ENCODE data around the gene TSPAN9.
A peak's percentile ranks its signal among the peaks of the same experiment; 100 is the strongest.

TSPAN9 gene

GRCh38 chr12:3141339-3142321 lies 64.5 kb downstream of the TSPAN9 start:
- no peak for DNase-seq (ENCODE audit: low spot score)

- DNase-seq (ENCODE audit: low spot score), result no peak
Measured at GRCh38 chr12:3142386-3142785, 65.2 kb downstream of the TSPAN9 start.

GRCh38 chr12:3144495-3144894 lies 67.3 kb downstream of the TSPAN9 start:
- DNase-seq (ENCODE audit: low spot score), result no peak

GRCh38 chr12:3145033-3145432 lies 67.9 kb downstream of the TSPAN9 start:
- DNase-seq (ENCODE audit: low spot score), result no peak

- DNase-seq (ENCODE audit: low spot score), result no peak
Measured at GRCh38 chr12:3145546-3146310, 68.5 kb downstream of the TSPAN9 start.

- DNase-seq (ENCODE audit: low spot score), result no peak
Measured at GRCh38 chr12:3147260-3147659, 70.1 kb downstream of the TSPAN9 start.

GRCh38 chr12:3148366-3149000 lies 71.3 kb downstream of the TSPAN9 start:
- DNase-seq (ENCODE audit: low spot score), result no peak

GRCh38 chr12:3149515-3150307 lies 72.5 kb downstream of the TSPAN9 start:
- DNase-seq (ENCODE audit: low spot score), result no peak

GRCh38 chr12:3150308-3150670 lies 73.1 kb downstream of the TSPAN9 start:
- DNase-seq (ENCODE audit: low spot score), result no peak

- DNase-seq (ENCODE audit: low spot score), result no peak
Measured at GRCh38 chr12:3150931-3151835, 74.0 kb downstream of the TSPAN9 start.

GRCh38 chr12:3152011-3152511 lies 74.9 kb downstream of the TSPAN9 start:
- DNase-seq (ENCODE audit: low spot score), result no peak

- no peak for DNase-seq (ENCODE audit: low spot score)
Measured at GRCh38 chr12:3152892-3153291, 75.7 kb downstream of the TSPAN9 start.

GRCh38 chr12:3154006-3154405 lies 76.8 kb downstream of the TSPAN9 start:
- no peak for DNase-seq (ENCODE audit: low spot score)

GRCh38 chr12:3155702-3156370 lies 78.7 kb downstream of the TSPAN9 start:
- DNase-seq (ENCODE audit: low spot score), result peak; percentile 13

- DNase-seq (ENCODE audit: low spot score), result no peak
Measured at GRCh38 chr12:3157581-3158323, 80.6 kb downstream of the TSPAN9 start.

GRCh38 chr12:3158851-3159465 lies 81.8 kb downstream of the TSPAN9 start:
- DNase-seq (ENCODE audit: low spot score), result no peak

- DNase-seq (ENCODE audit: low spot score), result no peak
Measured at GRCh38 chr12:3160081-3160480, 82.9 kb downstream of the TSPAN9 start.

GRCh38 chr12:3161861-3162260 lies 84.7 kb downstream of the TSPAN9 start:
- DNase-seq (ENCODE audit: low spot score), result no peak
